NCI-H2227 (cell line): ENCODE data around the gene TNFRSF14.
A peak's percentile ranks its signal among the peaks of the same experiment; 100 is the strongest.

Source experiments
- DNase-seq: peaks from one replicate; lab custom pipeline; 2025; ENCODE audit not compliant: unreplicated experiment; lab: John Stamatoyannopoulos, UW

The TNFRSF14 gene

DNA sequence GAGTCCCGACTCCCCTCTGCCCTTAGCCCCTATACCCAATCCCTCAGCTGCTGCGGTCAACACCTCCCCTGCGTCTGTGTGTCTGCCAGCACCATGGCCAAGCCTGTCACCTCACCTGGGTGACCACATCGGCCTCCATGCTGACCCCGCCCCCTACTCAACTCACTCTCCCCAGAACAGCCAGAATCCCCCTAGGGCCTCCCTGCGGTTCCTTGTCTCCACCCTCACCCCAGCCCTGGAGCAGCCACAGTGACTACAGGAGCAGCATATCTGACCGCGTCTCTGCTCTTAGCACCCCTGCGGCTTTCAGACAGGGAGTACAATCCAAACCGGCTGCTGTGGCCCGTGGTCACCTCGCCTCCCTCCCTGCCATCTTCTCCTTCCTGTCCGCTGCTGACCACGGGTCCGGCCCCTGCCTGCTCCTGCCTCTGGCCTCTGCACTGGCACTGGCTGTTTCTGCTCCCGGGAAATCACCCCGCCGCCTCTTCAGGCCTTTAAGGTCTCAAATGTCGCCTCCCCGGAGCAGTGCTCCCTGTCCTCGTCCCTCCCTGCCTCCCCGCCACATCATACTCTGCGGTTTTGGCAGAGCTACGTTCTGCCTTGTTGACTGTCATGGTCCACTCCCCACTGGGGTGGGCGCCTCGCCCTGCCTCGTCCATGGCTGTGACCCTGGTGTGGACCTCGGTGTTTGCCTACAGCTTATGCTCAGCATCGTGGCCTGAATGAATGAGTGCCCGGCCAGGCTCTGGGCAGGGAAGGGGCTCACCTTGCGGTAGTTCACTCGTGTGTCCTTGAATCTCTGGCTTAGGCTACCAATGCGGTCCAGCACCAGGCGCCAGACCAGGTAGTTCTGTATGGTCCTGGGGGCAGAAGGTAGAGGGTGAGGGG, 41.5 kb downstream of the TNFRSF14 start:
- DNase-seq: no peak

- DNase-seq: no peak
Observed at GRCh38 chr1:2598329-2598931, 42.3 kb downstream of the TNFRSF14 start.

DNA sequence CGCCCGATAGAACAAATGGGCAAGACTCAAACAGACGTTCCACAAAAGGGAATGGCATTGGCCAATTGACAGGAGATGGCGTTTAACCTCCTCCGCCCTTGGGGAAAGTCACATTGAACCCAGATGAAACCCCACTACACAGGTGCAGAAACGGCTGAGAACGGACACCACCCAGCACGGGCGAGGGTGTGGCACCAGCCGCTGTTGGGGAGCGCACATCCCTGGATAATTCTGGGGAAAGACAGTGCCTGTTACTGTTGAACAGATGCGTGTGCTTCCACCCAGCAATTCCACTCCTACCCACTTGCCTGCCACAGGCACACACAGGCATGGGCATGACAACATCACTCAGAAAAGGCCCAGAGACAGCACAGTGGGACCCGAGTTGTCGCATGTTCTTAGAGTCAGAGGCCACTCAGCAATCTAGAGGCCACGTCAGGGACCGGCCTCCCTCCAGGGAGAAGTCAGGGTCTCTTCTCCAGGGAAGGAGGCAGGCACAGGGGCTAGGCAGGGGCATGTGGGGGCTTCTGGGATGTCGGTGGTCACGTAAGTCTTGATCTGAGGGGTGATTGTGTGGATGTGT, 45.6 kb downstream of the TNFRSF14 start:
- no peak for DNase-seq

DNA sequence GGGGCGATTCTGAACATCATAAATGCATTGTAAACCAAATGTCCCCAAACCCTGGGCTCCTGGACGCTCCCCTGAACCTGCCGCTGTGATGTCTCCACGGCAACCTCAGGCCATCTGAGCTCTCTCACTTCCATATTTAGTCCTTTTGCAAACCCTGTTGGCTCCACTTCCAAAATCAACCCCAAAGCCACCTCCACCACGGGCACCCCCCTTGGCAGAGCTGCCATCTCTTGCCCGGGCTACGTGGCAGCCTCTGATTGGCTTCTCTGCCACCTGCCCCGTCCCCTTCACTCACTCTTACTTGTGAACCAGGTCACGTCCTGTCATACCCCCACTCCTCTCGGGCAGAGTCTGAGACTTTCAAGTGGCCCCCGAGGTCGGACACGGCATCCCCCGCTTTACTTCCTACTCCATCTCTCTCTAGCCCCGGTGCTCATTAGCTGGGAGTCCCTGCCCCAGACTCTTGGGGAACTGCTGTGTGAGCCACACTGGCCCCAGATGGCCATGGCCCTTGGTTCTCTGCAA, 46.2 kb downstream of the TNFRSF14 start:
- DNase-seq: no peak

DNA sequence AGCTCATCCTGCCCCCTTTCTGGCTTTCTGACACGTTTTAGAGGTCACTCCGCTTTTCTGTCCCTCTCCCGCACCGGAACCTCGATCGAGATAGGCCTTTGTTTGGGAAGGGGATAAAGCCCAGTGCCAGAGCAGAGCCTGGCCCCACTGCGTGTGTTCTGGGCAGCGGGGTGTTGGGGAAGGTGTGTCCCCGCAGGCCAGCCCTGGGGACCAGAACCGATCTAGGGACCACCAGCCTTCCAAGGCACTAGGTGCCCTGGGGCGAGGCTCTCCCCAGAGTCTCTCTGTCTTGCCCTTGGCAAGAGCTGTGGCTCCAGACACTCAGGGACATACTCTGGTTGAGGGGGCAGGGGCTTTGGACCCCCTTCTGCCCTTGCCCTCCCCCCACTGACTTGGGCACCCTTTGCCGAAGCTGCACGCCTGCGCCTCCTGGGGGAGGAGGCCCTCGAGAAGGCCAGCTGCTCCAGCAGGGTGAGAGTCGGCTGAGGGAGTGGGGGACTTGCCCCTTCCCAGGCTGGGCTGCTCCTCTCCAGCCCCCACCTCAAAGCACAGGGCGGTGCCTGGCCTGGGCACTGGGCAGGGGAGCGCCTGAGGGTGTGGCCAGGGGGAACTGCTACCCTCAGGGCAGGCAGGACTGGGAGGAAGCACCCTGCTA, 46.8 kb downstream of the TNFRSF14 start:
- DNase-seq: no peak

- DNase-seq: no peak
Observed at GRCh38 chr1:2603521-2604155, 47.5 kb downstream of the TNFRSF14 start.

GRCh38 chr1:2604156-2604843, 48.1 kb downstream of the TNFRSF14 start:
- no peak for DNase-seq

- DNase-seq: no peak
Observed at GRCh38 chr1:2604844-2605508, 48.8 kb downstream of the TNFRSF14 start.

GRCh38 chr1:2605509-2606395, 49.6 kb downstream of the TNFRSF14 start:
- DNase-seq: no peak

DNA sequence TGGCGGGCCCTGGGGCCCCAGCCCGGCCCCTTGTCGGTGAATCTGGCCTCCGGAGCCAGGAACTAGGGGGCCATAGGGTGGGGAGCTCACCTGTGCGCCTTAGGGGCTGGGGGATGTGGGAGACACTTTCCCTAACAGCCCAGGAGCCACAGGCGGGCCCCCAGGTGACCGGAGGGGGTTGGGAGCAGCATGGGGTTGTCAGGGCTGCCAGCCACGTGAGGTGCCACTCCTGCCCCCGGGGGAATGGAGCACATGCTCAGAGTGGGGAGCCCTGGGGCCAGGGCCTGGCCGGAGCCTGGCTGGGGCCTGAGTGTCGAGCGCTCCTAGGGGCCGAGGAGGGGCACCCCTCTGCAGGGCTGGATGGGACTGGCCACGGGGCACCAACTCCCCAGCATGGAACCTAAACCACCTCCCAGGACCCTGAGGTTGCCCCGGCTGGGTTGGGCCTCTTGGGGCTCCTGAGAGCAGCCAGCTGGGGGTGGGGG, 50.3 kb downstream of the TNFRSF14 start:
- no peak for DNase-seq

- DNase-seq: no peak
Observed at GRCh38 chr1:2606881-2607621, 50.9 kb downstream of the TNFRSF14 start.

GRCh38 chr1:2607641-2608091, 51.5 kb downstream of the TNFRSF14 start:
- DNase-seq: no peak

- no peak for DNase-seq
Observed at GRCh38 chr1:2609319-2610035, 53.3 kb downstream of the TNFRSF14 start.

- peak; percentile 31 for DNase-seq
Observed at GRCh38 chr1:2610036-2610959, 54.1 kb downstream of the TNFRSF14 start.

DNA sequence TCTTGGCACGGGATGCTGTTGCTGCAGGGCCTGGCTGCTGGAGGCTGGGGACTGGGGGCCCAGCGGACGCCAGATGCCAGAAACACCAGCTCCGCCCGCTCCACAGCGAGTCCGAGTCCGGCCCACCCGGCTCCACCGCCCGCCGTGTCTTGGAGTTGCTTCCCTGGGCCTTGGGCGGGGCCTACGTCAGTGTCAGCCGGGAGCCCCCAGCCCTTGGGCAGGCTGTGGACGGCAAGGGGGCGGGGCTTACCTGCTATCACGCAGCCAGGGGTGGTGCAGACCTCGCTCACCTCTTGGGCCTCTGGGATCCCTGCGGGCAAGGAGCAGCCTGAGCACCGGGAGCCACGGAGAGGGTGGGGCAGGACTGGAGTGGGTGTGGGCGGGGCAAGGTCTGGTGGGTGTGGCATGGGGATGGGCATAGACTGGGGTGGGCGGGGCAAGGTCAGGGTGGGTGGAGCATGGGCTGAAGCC, 54.9 kb downstream of the TNFRSF14 start:
- peak; percentile 89 for DNase-seq
